ENCODE results near the gene ZNF804B.

The ZNF804B gene

GRCh38 chr7:89265631-89266030 is 506.1 kb downstream of the ZNF804B start:
- no peak for DNase-seq (ENCODE audit: low spot score)

- no peak for DNase-seq (ENCODE audit: low spot score)
Measured at GRCh38 chr7:89283302-89283701, 523.8 kb downstream of the ZNF804B start.

- DNase-seq (ENCODE audit: low spot score) = no peak
Measured at GRCh38 chr7:89308535-89308934, 549.0 kb downstream of the ZNF804B start.

- DNase-seq (ENCODE audit: low spot score) = no peak
Measured at GRCh38 chr7:89311886-89312285, 552.4 kb downstream of the ZNF804B start.

- DNase-seq (ENCODE audit: low spot score) = no peak
Measured at GRCh38 chr7:89312551-89312950, 553.1 kb downstream of the ZNF804B start.

GRCh38 chr7:89316584-89317251 is 557.2 kb downstream of the ZNF804B start:
- no peak for DNase-seq (ENCODE audit: low spot score)

GRCh38 chr7:89332026-89332425 is 572.5 kb downstream of the ZNF804B start:
- no peak for DNase-seq (ENCODE audit: low spot score)

GRCh38 chr7:89334797-89335196 is 575.3 kb downstream of the ZNF804B start:
- no peak for DNase-seq (ENCODE audit: low spot score)

GRCh38 chr7:89335490-89335889 is 576.0 kb downstream of the ZNF804B start:
- no peak for DNase-seq (ENCODE audit: low spot score)

- DNase-seq (ENCODE audit: low spot score) = no peak
Measured at GRCh38 chr7:89336121-89336520, 576.6 kb downstream of the ZNF804B start.

- no peak for DNase-seq (ENCODE audit: low spot score)
Measured at GRCh38 chr7:89339748-89340147, 580.2 kb downstream of the ZNF804B start.

GRCh38 chr7:89357121-89357520 is 597.6 kb downstream of the ZNF804B start:
- no peak for DNase-seq (ENCODE audit: low spot score)

- no peak for DNase-seq (ENCODE audit: low spot score)
Measured at GRCh38 chr7:89377219-89377618, 617.7 kb downstream of the ZNF804B start.

GRCh38 chr7:89385411-89385810 is 625.9 kb downstream of the ZNF804B start:
- DNase-seq (ENCODE audit: low spot score) = no peak
